SKM-1 treated with dmso at 0.1 percent for 144 hours (cell line): ENCODE results near the gene CD46.

Source experiments
- DNase-seq: peaks from one replicate; lab custom pipeline; 2025; ENCODE audit not compliant: unreplicated experiment; lab: John Stamatoyannopoulos, UW

CD46 gene

DNA sequence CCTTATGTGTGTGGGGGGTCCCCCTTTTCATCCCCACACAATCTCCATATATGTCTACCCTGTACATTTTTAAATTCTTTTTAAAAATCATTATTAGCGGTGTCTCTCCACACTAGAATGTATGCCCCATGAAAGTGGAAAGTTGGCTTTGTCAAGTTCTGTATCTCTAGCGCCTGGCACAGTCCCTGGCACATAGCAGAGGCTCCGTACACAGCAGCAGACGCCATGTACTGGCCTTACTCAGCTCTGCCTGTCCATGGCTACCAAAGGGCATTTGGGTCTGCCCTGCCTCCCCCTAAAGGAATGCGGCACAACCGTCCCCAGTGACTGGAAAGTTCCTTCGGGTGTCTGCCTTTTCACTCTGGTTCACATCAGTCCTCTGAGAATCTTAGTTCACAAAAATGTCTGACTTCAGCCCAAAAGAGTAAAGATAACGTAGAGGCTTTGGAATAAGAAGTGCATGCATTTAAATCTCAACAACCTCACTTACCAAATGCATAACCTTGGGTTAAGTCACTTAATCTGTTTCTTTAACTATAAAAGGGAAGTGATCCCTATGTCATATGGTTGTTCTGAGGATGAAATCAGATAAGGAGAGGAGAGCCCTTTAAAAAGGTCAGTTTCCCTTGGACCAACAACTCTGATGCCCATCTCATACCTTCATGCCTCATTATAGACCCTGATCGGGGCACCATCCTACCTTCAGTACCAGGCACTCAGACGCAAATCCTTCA lies 61.1 kb downstream of the CD46 start:
- DNase-seq, result no peak

DNA sequence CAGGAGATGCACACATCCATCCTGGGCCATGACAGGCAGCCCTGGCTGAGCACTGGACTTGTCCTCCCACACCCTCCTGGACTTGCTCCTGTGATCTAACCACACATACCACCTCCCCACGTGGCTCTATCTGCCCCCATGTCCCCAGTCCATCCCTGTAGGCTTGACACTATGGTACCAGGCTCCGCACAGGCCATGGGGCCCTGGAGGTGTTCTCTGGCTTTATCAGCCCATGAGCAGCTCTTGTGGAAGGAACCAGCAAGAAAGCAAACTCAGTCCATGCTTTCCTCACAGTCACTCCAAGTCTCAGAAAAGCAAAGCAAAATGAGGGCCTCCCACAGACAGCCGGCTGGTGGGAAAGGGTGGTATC lies 61.6 kb downstream of the CD46 start:
- DNase-seq, result no peak

DNA sequence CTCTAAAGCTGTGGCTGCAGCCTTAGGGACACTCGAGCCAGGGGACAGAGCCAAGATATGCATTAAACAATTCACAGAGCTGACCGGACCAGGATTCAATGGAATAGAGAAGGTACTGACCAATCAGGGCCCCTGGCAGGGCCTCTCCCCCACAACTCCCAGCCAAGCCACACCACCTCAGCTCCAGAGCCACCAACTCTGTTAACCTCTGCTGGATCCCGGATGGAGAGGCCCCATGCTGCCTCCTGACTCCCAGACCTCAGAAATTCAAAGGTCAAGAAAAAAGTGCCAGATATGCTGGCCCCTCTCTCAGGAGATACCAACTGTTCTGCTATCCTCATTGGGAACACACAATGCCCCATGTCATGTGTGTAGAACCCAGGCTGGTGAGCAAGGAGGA lies 62.1 kb downstream of the CD46 start:
- no peak for DNase-seq

DNA sequence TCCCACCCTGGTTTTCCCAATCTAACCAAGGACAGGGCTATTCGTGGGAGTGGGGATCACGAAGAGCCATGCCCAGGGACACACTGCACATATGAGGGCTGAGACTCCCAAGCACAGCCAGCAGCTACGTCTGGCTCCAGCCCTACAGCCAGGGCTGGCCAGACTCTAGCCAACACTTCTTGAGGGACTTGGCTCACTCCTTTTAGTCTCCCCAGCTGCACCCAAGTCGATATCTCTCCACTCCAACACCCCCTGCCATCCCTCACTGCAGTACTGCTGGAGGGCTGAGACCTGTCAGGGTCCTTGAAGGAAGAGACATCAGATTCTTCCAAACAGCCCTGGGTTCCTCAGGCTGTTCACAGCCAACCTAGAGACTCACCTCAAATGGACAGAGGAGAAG lies 62.6 kb downstream of the CD46 start:
- DNase-seq, result no peak

DNA sequence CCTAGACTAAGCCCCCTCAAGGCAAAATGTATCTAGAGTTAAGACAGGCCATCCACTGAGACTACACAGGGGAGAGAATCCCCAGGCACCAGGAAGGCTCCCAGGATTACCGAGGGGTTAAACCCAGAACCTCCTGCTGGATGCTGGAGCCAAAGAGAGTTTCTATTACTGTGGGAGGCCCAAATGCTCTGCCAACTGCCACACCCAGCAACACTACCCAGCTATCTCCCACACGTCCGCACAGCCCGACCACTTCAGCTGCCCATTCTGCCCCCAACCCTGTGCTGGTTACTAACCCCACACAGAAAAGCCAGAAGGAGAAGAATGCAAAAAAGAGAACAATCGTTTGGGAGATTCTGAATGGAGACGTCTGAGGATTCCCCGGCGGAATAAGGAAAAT lies 63.6 kb downstream of the CD46 start:
- DNase-seq, result no peak

DNA sequence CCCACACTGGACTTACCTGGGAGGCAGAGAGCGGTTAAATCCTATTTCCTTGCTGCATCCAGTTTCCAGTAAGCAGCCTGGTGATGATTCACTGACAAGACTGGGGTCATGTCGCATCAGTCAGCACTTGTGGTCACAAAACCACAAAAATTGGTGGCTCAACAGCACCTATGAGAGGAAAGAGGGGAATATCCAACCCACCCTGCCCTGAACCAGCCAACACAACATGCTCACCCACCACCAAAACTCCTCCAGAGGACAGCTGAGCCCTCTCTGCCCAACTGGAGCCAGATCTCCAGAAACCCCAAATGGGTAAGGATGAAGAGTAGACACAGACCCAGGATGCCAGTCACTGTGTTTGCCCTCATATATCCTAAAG lies 64.0 kb downstream of the CD46 start:
- peak; percentile 27 for DNase-seq

DNA sequence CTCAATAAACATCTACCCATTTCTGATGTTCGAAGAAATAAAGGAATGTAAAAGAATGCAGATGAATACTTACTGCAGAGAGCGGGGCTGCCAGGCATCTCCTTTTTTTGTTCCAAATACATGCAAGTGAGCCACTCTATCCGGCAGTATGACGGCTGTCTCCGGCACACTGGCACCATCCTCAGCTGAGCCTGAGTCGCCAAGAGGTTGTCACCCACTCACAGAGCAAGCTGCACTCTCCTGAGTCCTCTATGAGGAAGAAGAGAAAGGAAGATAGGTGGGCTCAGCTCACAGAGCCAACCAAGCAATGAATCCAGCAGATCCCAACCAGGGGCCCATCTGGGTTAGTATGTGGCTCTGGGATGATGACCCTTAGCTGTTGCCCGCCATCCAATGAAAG lies 65.3 kb downstream of the CD46 start:
- DNase-seq, result no peak

DNA sequence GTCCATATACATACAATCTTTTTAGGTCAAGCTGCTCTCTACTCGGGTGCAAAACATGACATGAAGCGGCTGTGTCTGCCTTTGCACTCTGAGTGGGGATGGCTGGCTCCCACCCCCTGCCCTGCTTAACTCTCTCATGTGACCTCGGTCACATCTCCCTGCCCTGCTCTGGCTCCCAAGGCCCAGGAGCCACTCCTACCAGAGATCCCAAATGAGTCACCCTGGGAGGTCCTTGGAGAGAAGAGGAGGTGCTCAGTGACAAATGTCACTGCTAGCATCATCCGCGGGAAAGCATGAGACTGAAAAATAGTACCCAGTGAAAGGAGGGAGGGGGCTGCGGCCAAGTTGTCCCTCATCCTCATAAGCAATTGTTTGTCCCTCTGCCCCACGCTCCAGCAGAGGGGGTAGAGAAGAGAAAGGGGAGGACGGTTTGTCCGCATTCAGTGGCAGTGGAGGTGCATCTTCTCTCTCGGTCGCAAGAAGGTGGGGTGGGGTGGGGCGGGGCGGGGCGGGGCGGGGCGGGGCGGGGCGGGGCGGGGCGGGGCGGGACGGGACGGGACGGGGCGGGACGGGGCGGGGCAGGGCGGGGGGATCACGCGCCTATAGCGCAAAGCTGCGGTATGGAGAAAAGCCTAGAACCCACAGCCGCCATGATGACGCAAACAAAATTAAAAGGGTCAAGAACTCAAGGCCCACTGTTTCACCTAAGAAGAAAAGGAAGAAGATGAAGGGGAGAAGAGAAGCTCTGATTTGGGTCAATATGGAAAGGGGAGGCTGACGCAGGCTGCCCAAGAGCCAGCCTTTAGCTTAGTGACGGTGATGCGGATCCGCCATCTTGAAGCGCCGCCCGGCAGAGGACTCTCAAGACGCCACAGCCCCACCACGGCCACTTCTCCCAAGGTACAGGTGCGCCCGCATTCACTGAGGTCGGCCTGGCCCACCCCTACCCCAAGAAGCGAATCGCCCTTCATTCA lies 66.2 kb downstream of the CD46 start:
- DNase-seq, result no peak

DNA sequence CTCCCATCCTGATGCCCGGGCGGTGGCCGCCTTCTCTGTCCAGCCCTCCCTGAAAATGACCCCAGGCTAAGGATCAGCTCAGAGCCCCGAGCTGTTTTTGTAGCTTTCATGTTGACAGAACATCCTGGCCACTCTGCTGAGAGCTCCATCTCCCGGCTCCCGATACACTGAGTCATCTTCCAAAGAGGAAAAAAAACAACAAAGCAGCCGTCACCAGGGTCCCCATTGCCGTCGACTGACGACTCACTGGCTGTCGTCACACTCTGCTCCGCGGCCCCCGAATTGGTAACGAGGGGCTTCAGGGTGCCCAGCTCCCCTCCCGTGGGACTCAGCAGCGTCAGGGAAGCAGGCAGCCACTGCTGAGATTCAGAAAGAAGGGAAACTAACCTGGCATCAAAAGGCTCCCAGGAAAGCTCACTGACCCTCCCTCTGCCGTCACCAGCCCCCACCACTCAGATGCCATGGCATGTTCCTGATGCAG lies 67.2 kb downstream of the CD46 start:
- no peak for DNase-seq

DNA sequence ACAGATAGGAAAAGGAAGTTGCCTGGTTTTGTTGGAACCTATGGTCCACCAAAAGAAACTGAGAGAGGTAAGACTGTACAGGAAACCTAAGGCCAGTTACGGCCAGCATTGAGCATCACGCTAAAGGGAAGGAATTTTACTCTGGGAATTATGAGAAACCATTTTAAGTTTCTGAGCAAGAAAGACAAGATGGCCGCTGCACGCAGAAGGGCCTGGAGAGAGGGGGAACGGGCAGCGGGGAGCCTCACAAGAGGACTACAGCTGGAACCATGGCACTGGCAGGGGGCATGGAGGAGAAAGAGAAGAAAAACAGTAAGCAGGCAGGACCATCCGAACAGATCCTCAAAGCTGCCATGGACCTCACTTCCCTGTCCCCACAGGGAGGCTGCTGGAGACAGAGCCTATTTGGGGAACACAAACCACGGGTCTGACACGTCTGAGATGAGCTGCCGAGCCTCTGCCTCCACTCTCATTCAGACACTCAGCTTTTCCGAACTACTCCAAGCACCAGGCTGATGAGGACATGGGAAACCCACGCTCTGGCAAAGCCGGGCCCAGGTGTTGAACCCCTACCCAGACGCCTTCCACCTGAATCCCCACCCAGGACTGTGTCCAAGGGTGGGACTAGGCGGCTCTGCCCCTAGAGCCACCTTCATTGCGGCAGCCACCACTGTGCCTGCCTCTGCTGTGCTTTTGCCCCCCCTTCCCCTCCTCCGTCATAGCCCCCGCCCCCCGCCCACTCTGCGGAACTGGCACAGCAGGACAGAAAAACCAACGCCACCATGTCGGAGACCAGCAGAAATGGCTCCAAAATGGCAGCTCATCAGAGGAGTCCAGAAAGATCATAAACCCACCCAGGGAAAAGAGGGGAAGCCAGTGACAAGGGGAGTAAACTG lies 69.0 kb downstream of the CD46 start:
- DNase-seq, result no peak

DNA sequence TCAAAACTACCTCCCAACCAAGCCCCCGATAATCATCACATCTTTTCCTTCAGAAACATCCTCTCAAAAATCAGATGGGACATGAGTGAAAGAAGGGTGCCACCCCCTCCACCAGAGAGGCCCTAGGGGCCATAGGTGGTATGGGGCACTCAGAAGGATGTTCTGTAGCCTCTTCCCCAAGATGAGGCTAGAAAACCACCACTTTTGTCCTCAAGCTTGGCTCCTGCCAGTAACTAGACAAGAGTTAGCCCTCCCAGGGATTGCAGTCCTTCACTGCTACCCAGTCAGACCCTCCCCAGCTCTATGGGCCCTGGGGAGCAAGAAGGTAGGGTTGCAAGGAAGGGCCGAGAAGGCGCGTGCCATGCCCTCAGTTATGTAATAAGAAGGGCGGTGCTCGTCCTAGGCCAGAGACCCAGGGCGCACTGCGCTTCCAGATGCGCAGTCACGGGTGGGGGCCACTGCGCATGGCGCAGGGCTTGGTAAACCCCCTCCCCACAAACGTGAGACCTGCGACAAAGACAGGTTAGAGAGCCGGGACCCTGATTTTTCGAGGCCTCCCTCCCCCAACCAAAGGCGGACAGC lies 69.7 kb downstream of the CD46 start:
- DNase-seq, result no peak

DNA sequence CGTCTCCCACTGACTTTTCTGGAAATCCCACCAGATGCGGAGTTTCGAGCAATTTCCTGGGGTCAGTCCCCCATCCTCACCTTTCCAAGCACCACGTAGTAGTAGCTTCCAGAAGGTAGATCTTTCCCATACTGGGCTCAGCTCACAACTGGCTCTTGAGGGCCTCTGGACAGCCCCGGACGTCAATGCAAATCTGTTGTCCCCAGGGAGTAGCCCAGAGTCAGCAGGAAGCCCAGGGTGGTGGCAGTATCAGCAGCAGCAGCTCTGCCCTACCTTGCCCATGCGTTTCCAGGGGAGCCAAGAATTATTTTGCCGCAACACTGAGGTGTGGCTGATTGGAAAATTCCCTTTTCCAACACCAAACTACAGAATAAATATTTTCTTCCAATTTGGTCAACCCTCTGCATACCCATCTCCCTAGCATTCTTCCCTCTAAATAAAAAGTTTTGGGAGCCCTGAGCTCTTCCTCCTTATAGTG lies 70.3 kb downstream of the CD46 start:
- no peak for DNase-seq

DNA sequence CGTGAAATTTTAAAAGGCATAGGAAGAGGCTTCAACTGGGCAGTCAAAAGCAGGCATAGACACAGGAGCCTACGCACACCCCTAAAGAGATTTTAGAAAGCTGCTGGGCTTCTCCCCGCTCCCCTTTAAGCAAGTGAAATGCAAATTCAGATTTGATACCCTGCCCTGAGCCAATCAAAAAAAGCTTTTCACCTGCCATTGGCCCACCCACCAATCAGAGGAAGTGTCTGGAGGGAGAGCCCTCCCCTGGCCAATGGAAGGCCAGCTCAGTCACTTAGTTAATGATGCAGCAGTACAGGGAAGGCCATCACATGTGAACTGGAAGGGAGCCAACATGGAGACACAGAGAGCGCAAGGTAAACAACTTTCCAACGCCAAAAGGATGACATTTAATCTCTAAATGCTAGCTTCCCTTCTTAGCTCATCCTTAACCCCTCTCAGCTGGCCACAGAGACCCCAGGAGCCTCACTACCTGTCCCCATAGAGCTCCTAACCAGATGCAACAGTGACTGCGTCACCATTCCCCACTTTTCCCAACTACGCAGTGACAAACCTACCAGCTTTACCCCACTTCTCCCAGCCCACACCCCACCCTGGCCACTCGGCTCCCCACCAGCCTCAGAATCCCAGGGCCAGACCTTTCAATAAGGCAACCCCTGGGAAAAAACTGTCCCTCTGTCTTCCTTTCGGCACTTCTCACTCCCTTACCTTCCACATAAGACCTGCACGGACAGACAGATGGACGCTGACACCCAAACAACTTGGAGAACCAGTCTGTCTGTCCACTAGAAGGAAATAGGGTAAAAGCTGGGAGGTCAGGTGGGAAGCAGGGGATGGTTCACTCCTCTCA lies 71.0 kb downstream of the CD46 start:
- no peak for DNase-seq

DNA sequence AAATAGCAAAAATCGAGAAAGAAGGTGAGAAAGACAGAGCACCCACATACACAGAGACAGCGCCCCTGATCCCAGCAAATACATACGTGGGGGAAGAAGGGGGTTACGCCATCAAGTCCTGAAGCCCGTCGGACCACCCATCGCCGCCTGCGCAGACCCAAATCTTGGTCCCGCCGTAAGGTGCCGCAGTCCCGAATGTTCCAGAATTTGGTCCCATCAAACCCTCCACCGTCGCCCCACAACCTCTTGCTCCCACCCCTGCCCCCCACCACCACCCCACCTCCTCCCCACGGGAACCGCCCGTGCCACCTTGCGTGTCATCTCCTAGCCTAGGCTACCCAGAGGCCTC lies 71.7 kb downstream of the CD46 start:
- DNase-seq, result no peak

DNA sequence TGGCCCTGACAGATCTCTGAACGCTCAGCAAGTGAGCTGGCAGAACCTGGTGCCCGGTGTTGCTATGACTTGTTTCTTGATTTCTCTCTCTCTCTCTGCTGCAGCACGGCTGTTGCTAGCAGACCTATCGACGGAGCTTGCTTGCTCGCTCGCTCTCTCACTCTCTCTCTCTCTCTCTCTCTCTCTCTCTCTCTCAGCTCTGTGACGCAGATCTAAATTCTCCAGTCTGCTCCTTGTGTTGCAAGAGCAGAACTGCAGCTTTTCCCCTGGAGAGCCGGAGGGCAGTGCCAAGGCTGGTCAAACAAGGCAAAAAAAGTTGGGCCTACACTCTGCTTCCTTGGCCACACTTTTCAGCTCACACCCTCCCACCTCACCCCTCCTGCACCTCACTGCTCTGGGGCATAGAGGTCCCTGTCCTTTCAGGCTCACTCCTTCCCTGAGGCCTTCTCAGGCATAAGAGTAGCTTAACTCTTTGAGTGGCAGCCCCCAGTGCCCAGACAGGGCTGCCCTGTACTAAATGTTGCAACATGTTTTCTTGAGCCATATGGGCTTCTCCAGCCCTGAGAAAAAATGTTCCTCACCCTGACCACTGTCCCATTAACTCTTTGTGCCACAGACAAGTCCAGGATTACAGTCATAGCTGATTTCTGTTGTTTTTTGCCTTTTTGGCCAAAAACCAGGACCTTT lies 72.2 kb downstream of the CD46 start:
- DNase-seq, result peak; percentile 95

DNA sequence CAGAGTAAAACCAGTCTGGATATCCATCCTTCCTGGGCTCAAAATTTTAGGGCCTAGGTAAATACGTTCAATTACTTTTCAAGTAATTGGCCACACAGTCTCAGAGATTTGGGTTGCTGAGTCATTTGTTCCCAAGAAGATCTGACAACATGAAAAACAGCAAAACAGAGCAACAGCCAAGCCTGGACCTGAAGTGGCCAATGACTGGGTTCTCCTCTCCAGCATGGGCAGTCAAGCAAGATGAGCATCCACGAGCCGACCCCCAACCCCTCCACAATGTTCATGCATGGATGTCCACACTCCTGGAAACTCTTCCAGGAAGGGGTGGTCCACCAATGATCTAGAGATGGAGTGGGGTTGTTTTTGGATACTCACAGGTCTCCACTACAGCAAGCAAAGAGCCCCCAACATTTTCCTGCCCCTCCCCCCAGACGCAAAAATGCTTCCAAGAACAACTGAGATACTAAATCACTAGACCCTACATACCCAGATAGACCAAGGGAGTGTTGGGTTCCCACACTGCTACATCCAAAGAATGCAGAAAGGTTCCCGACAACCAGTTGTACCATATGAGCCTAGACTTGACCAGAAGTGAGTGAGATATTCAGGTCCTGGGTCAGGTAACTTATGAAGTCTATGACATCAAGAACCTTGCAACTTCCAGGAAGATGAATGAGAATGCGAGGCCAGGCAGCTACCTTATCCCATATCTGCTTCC lies 73.0 kb downstream of the CD46 start:
- no peak for DNase-seq

DNA sequence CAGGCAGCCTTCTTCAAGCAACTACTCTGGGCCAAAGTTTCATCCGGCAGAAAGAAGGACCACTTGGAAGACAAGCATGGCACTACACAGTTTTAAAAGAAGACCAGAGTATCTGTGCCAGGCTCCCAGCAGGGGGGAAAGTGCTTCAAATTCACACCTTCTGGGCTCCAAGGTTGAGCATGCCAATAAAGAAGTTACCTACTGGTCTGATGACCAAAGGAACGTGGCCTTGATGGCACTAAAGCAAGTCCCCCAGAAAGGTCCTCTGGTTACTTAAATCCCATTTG lies 73.5 kb downstream of the CD46 start:
- DNase-seq, result no peak

DNA sequence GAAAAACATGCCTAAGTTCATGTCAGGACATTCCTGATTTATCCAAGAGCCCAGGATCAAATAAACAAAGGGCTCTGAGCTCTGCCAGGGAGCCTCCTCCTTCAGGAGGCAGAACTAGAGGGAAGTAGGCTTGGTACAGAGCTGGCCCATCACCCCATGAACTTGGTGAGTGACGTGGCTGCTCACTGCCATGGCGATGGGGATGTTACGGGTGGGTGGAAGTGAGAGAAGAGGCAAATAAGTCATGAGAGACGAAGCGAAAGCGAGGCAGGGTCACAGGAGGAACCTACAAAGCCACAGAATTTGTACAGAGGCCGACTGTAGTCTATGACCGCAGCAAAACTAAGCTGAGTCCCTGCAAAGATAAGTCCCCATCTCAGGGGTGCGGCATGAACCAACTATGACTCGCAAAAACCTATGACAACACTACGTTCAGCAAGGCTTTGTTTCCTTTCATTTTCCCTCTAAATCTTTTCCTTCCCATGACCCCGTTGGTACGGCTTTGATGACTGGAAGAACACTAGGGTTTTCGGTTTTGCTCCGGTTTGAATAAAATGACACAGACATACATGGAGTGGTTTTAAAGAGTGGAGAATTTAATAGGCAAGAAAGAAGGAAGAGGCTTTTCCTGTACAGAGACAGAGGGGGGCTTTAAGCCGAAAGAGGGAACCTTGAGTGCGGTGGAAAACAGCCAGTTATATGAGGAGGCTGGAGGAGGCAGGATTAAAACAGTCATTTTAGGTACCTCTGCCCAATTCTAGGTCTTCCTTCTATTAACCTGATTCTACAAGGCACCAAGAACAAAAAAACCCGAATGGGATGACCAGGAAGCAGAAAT lies 74.1 kb downstream of the CD46 start:
- peak; percentile 100 for DNase-seq
